Prostate gland (tissue), 2 donors: Measurements from ENCODE around the gene CADPS.

ENCODE experiments used
- POLR2A ChIP-seq: fragments of 450-650 bp; IDR thresholded peaks from one replicate; pipeline ENCODE4 v1.6.1; 2016; ENCODE audit warnings: antibody characterized with exemption, mild to moderate bottlenecking
- TF ChIP-seq, protein P1 (sequence below), 4 experiments: fragments of 200-600 bp in 2 of 4; fragments of 450-650 bp in 2 of 4; sonication (generic) in 2 of 4; IDR thresholded peaks; 1 replicate in 3 of 4; 2 replicates in 1 of 4; pipeline ENCODE4 v1.5.1; 2016 to 2019; ENCODE audit warnings: antibody characterized with exemption in 4 of 4, mild to moderate bottlenecking in 2 of 4, moderate library complexity in 2 of 4

GRCh38 chr3:62356356-62356755, 518.9 kb downstream of the CADPS start:
- TF ChIP-seq, protein P1, sequence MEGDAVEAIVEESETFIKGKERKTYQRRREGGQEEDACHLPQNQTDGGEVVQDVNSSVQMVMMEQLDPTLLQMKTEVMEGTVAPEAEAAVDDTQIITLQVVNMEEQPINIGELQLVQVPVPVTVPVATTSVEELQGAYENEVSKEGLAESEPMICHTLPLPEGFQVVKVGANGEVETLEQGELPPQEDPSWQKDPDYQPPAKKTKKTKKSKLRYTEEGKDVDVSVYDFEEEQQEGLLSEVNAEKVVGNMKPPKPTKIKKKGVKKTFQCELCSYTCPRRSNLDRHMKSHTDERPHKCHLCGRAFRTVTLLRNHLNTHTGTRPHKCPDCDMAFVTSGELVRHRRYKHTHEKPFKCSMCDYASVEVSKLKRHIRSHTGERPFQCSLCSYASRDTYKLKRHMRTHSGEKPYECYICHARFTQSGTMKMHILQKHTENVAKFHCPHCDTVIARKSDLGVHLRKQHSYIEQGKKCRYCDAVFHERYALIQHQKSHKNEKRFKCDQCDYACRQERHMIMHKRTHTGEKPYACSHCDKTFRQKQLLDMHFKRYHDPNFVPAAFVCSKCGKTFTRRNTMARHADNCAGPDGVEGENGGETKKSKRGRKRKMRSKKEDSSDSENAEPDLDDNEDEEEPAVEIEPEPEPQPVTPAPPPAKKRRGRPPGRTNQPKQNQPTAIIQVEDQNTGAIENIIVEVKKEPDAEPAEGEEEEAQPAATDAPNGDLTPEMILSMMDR (IDR thresholded peaks at IDR 0.05), result no peak
- TF ChIP-seq POLR2A, result no peak
